GM23338 (cell line): ENCODE results near the gene ERP29. TPM values are rescaled to one million over a fixed set of nuclear protein-coding genes. Genes with fewer than 3 reads are reported as not detected.
"Not testable (repeated sequence)": the region's sequence is repeated elsewhere in the genome, so short reads cannot be mapped to it uniquely, and the experiment has no call there.

Experiments
- ATAC-seq: fragments of 200-7000 bp; cut with Tn5 transposase; 3 replicates; pipeline ENCODE4 v1.9.1; 2020
- DNase-seq: peaks from one replicate; pipeline ENCODE4 v3.0.0-alpha.2; 2015; ENCODE audit warnings: low spot score
- H2AFZ ChIP-seq: fragments of 200-600 bp; sonication (generic); 2 replicates; pipeline ENCODE4 v1.8.0; 2016; ENCODE audit warnings: antibody characterized with exemption, mild to moderate bottlenecking, moderate library complexity
- H3F3A ChIP-seq: fragments of 200-600 bp; sonication (generic); replicated peaks from 2 replicates; pipeline ENCODE4 v1.8.0; 2017; ENCODE audit warnings: antibody characterized with exemption, mixed run types, low read depth
- H3K27ac ChIP-seq: fragments of 200-600 bp; sonication (generic); 2 replicates; pipeline ENCODE4 v1.6.1; 2016; ENCODE audit warnings: low read depth
- H3K27me3 ChIP-seq: fragments of 200-600 bp; sonication (generic); 2 replicates; pipeline ENCODE4 v1.8.0; 2016; ENCODE audit warnings: mild to moderate bottlenecking, mixed run types, moderate library complexity; ENCODE audit not compliant: insufficient read depth
- H3K36me3 ChIP-seq: fragments of 200-600 bp; sonication (generic); 2 replicates; pipeline ENCODE4 v1.8.0; 2016; ENCODE audit warnings: mild to moderate bottlenecking; ENCODE audit not compliant: insufficient read depth
- H3K4me1 ChIP-seq: fragments of 200-600 bp; sonication (generic); 2 replicates; pipeline ENCODE4 v1.8.0; 2016; ENCODE audit warnings: mild to moderate bottlenecking, moderate library complexity; ENCODE audit not compliant: insufficient read depth
- H3K4me2 ChIP-seq: fragments of 200-600 bp; sonication (generic); 2 replicates; pipeline ENCODE4 v1.7.1; 2017; ENCODE audit warnings: mixed run types
- H3K4me3 ChIP-seq: fragments of 200-600 bp; sonication (generic); 2 replicates; pipeline ENCODE4 v1.6.1; 2016; ENCODE audit warnings: mixed run types
- H3K79me2 ChIP-seq: fragments of 200-600 bp; sonication (generic); replicated peaks from 2 replicates; pipeline ENCODE4 v1.8.0; 2017; ENCODE audit warnings: mild to moderate bottlenecking; ENCODE audit not compliant: insufficient read depth
- H3K9me2 ChIP-seq: fragments of 200-600 bp; sonication (generic); 2 replicates; pipeline ENCODE4 v1.8.0; 2017; ENCODE audit not compliant: insufficient read depth
- H4K20me1 ChIP-seq: fragments of 200-600 bp; sonication (generic); replicated peaks from 2 replicates; pipeline ENCODE4 v1.8.0; 2017; ENCODE audit warnings: mild to moderate bottlenecking; ENCODE audit not compliant: insufficient read depth
- H3K27ac Mint-ChIP-seq: 2 replicates; pipeline ENCODE4 v1.8.0; 2020; ENCODE audit warnings: inconsistent platforms, mild to moderate bottlenecking, moderate library complexity, mixed read lengths
- H3K27me3 Mint-ChIP-seq: 3 replicates; pipeline ENCODE4 v1.8.0; 2022; ENCODE audit warnings: low read depth, mild to moderate bottlenecking, moderate library complexity, mixed read lengths, inconsistent platforms; ENCODE audit not compliant: insufficient read depth, poor library complexity
- H3K36me3 Mint-ChIP-seq: 3 replicates; pipeline ENCODE4 v1.8.0; 2021; ENCODE audit warnings: low read depth, mild to moderate bottlenecking, inconsistent platforms, moderate library complexity, mixed read lengths
- H3K4me1 Mint-ChIP-seq: 3 replicates; pipeline ENCODE4 v1.8.0; 2020; ENCODE audit warnings: mild to moderate bottlenecking, inconsistent platforms, mixed read lengths
- H3K4me3 Mint-ChIP-seq: 3 replicates; pipeline ENCODE4 v1.8.0; 2021; ENCODE audit warnings: moderate library complexity, mild to moderate bottlenecking, inconsistent platforms, mixed read lengths
- H3K9me3 Mint-ChIP-seq: 3 replicates; pipeline ENCODE4 v1.8.0; 2020; ENCODE audit warnings: moderate library complexity, mild to moderate bottlenecking, inconsistent platforms, mixed read lengths
- CREB1 ChIP-seq: fragments of 250-450 bp; sonication (Bioruptor Pico); IDR thresholded peaks from 2 replicates; pipeline ENCODE4 v1.5.0; 2020; ENCODE audit warnings: low read depth, mild to moderate bottlenecking, moderate library complexity
- EZH2 ChIP-seq: fragments of 200-600 bp; sonication (generic); IDR thresholded peaks from one replicate; pipeline ENCODE4 v1.8.0; 2017; ENCODE audit warnings: antibody characterized with exemption, mild to moderate bottlenecking, low read depth; ENCODE audit not compliant: unreplicated experiment
- POLR2AphosphoS5 ChIP-seq: IDR thresholded peaks from 2 replicates; pipeline ENCODE4 v1.6.1; 2016; ENCODE audit warnings: antibody characterized with exemption, low read depth
- REST ChIP-seq: IDR thresholded peaks from one replicate; pipeline ENCODE4 v1.6.1; 2018; ENCODE audit warnings: antibody characterized with exemption; ENCODE audit not compliant: unreplicated experiment
- STAT1 ChIP-seq: IDR thresholded peaks from one replicate; pipeline ENCODE4 v1.6.1; 2016; ENCODE audit warnings: antibody characterized with exemption; ENCODE audit not compliant: unreplicated experiment
- ZNF331 ChIP-seq: fragments of 250-450 bp; sonication (Bioruptor Pico); IDR thresholded peaks from 2 replicates; pipeline ENCODE4 v1.5.0; 2020; ENCODE audit warnings: low read depth, mild to moderate bottlenecking, moderate library complexity
- ZNF462 ChIP-seq: fragments of 250-450 bp; sonication (Bioruptor Pico); IDR thresholded peaks from 2 replicates; pipeline ENCODE4 v1.5.0; 2020; ENCODE audit warnings: mild to moderate bottlenecking, moderate library complexity
- polyA plus RNA-seq: library from polyadenylated mRNA; unstranded; fragments of >200 nt; fragmentation: Nextera tagmentation; extraction: Ambion mirVana; gene quantifications from 2 replicates; pipeline ENCODE4 v1.2.1, GENCODE V29; 2016
- total RNA-seq: library from RNA; depleted of rRNA; stranded (reverse); fragments of >200 nt; shearing (Covaris generic); gene quantifications from 2 replicates; pipeline ENCODE4 v1.2.3, GENCODE V29; 2014

The ERP29 gene
- total and polyA plus RNA-seq, 2 experiments from 2014 or later = 90.7 to 166 TPM

GRCh38 chr12:112008918-112009317 lies 4.3 kb upstream of the ERP29 start:
- no peaks in the 10 kb centered on the region for H4K20me1 ChIP-seq
- H3K79me2 ChIP-seq = peaks cover 19% of the 10 kb centered on the region
- Mint-ChIP-seq H3K9me3 (no peaks in the 10 kb centered on the region), H3K4me1 (peaks cover 33% of the 10 kb centered on the region), H3K36me3 (peaks cover 6% of the 10 kb centered on the region), H3K27ac (no peak overlapping the region; the same call in 1 of the 2 replicates), H3K4me3 (no peak overlapping the region), H3K27me3 (peaks cover 16% of the 10 kb centered on the region)
- H3K4me2 ChIP-seq = no peak overlapping the region
- peaks cover 16% of the 10 kb centered on the region for H3K4me1 ChIP-seq
- no peaks in the 10 kb centered on the region for H3K9me2 ChIP-seq
- no peak overlapping the region for H3K27ac ChIP-seq
- DNase-seq = no peak
- H3K4me3 ChIP-seq = no peak overlapping the region
- no peaks in the 10 kb centered on the region for H3K36me3 ChIP-seq
- no peaks in the 10 kb centered on the region for H3K27me3 ChIP-seq
- TF ChIP-seq ZNF331 (CRISPR knock-in tag) (no peak), EZH2 (no peak), REST (no peak), CREB1 (CRISPR knock-in tag) (no peak), POLR2AphosphoS5 (no peak), STAT1 (no peak), ZNF462 (CRISPR knock-in tag) (no peak)
- peaks cover 15% of the 10 kb centered on the region; the same call in 1 of the 2 replicates for H3F3A ChIP-seq
- no peak overlapping the region for H2AFZ ChIP-seq
- ATAC-seq = no peak

- H3K27me3 ChIP-seq, H3K27ac Mint-ChIP-seq, H3K9me2 ChIP-seq, H2AFZ ChIP-seq, H3K27ac ChIP-seq, H4K20me1 ChIP-seq, H3K4me3 Mint-ChIP-seq, H3K4me2 ChIP-seq, H3K4me3 ChIP-seq, DNase-seq, H3K9me3 Mint-ChIP-seq, H3K36me3 ChIP-seq, ATAC-seq: not testable (repeated sequence)
- H3K4me1 Mint-ChIP-seq = peaks cover 38% of the 10 kb centered on the region
- H3K4me1 ChIP-seq = peaks cover 18% of the 10 kb centered on the region
- H3K79me2 ChIP-seq = peaks cover 24% of the 10 kb centered on the region
- peaks cover 12% of the 10 kb centered on the region for H3K36me3 Mint-ChIP-seq
- peaks cover 15% of the 10 kb centered on the region; the same call in 1 of the 2 replicates for H3F3A ChIP-seq
- peaks cover 18% of the 10 kb centered on the region for H3K27me3 Mint-ChIP-seq
These were observed 3.6 kb upstream of the ERP29 start for GRCh38 chr12:112009596-112009995.
